Measurements from ENCODE around the gene GLCE.

DNA sequence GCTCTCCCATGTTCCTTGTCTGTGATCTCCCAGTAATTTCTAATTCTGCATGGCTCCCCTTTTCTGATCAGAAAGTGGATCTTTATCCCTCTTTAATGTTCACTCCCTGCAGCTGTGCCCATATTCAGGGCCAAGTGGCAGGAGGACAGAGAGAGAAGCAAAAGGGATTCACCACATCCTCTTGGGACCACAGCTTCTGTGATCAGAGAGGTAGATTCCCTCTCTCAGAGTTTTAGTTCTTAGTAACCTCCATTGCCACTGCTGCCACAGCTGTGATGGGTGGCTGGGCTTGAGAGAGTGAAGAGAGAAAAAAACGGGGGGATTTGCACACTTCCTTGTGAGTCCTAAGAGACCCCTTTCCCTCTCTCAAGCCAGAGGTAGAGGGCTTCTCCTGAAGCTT lies 49.2 kb downstream of the GLCE start:
- TF ChIP-seq SIN3B (IDR thresholded peaks at IDR 0.05; ENCODE audit: low read depth) (no peak), ZNF41 (CRISPR knock-in tag; conservative IDR thresholded peaks at IDR 0.05) (no peak), RB1 (IDR thresholded peaks at IDR 0.05; ENCODE audit: low read depth) (no peak)
